Stomach (tissue), 9 donors: ENCODE results near the gene FYN. TPM values are rescaled to one million over a fixed set of nuclear protein-coding genes. Genes with fewer than 3 reads are reported as not detected.
A peak's percentile ranks its signal among the peaks of the same experiment; 100 is the strongest.

Experiments used
- DNase-seq, 2 donors: peaks; one replicate each; pipeline versions ENCODE4 v3.0.0 to v3.0.0-alpha.2; 2013 to 2019
- H3K27ac ChIP-seq, 5 donors: fragments of 200-600 bp in 4 of 5; sonication (generic) in 4 of 5; one replicate each; pipeline ENCODE4 v1.5.1; 2013 to 2019; ENCODE audit warnings: mild to moderate bottlenecking in 1 of 5, moderate library complexity in 1 of 5
- H3K27me3 ChIP-seq, 3 donors: fragments of 200-600 bp; sonication (generic); one replicate each; pipeline ENCODE4 v1.5.1; 2017 to 2019; ENCODE audit warnings: mixed run types in 1 of 3
- H3K36me3 ChIP-seq, 4 donors: fragments of 200-600 bp; sonication (generic); 1 replicate in 3 of 4; 2 replicates in 1 of 4; pipeline ENCODE4 v1.5.1; 2016 to 2019
- H3K4me1 ChIP-seq, 4 donors: fragments of 200-600 bp; sonication (generic); one replicate each; pipeline ENCODE4 v1.5.1; 2016 to 2019
- H3K4me3 ChIP-seq, 4 donors: fragments of 200-600 bp; sonication (generic) in 3 of 4; one replicate each; pipeline ENCODE4 v1.5.1; 2016 to 2019; ENCODE audit warnings: mild to moderate bottlenecking in 1 of 4
- H3K9me3 ChIP-seq, 4 donors: fragments of 200-600 bp; sonication (generic); one replicate each; pipeline ENCODE4 v1.5.1; 2016 to 2019
- EP300 ChIP-seq: sonication (generic); formaldehyde crosslinking; IDR thresholded peaks from one replicate; pipeline ENCODE4 v1.6.1; 2017; ENCODE audit warnings: antibody characterized with exemption
- POLR2A ChIP-seq, 4 donors: fragments of 450-650 bp; IDR thresholded peaks; one replicate each; pipeline ENCODE4 v1.6.1; 2016; ENCODE audit warnings: antibody characterized with exemption in 4 of 4, control low read depth in 2 of 4, mild to moderate bottlenecking in 1 of 4, moderate library complexity in 1 of 4
- POLR2AphosphoS5 ChIP-seq, 3 donors: sonication (generic); formaldehyde crosslinking; IDR thresholded peaks; one replicate each; pipeline ENCODE4 v1.6.1; 2016; ENCODE audit warnings: antibody characterized with exemption in 3 of 3
- WGBS, 5 donors: extraction: QIAGEN DNeasy Blood & Tissue Kit in 3 of 5; methylation state at CpG; one replicate each; pipeline versions ENCODE4 v1.1.5 to v1.1.7; 2013 to 2018; 5-methylcytosine and 5-hydroxymethylcytosine counted together
- intact Hi-C: fragments of 100-400 bp; cut with DNase I; formaldehyde crosslinking; loops from one replicate; pipeline ENCODE4 v1.15.1; 2023; ENCODE audit warnings: low total_unique reads
- polyA plus RNA-seq, 3 donors: library from polyadenylated mRNA; stranded (reverse); fragments of 200-250 nt; gene quantifications; one replicate each; pipeline ENCODE4 v1.2.3, GENCODE V29; 2013
- total RNA-seq, 5 donors: library from RNA; depleted of rRNA; stranded (reverse); fragments of >200 nt; gene quantifications; one replicate each; pipeline versions ENCODE4 v1.1.0 to v1.2.3, GENCODE V29; 2014 to 2016
- TF ChIP-seq, protein P1 (sequence below), 7 experiments: fragments of 450-650 bp in 4 of 7; fragments of 200-600 bp in 3 of 7; sonication (generic) in 3 of 7; IDR thresholded peaks; one replicate each; pipeline ENCODE4 v1.5.1; 2016 to 2019; ENCODE audit warnings: antibody characterized with exemption in 7 of 7, control low read depth in 2 of 7, mild to moderate bottlenecking in 1 of 7
- donor health status: healthy with polysubstance abuse.
- donor health status: Bipolar disorder and iron deficiency.
- donor health status: healthy.

Gene FYN
- total and polyA plus RNA-seq, 8 donors, result 8.4 to 146 (median 37.1) TPM

- peaks cover 0 to 11% (median 2%) of the 10 kb centered on the region in 4 donors for H3K9me3 ChIP-seq
- peak overlapping the region in 4 of 5 donors; percentile 48 to 72 (median 64) for H3K27ac ChIP-seq
- intact Hi-C loops, result no loop called here
- TF ChIP-seq POLR2AphosphoS5 (IDR thresholded peaks at IDR 0.05) (no peak), EP300 (no peak), POLR2A (IDR thresholded peaks at IDR 0.05) (no peak)
- TF ChIP-seq, protein P1, sequence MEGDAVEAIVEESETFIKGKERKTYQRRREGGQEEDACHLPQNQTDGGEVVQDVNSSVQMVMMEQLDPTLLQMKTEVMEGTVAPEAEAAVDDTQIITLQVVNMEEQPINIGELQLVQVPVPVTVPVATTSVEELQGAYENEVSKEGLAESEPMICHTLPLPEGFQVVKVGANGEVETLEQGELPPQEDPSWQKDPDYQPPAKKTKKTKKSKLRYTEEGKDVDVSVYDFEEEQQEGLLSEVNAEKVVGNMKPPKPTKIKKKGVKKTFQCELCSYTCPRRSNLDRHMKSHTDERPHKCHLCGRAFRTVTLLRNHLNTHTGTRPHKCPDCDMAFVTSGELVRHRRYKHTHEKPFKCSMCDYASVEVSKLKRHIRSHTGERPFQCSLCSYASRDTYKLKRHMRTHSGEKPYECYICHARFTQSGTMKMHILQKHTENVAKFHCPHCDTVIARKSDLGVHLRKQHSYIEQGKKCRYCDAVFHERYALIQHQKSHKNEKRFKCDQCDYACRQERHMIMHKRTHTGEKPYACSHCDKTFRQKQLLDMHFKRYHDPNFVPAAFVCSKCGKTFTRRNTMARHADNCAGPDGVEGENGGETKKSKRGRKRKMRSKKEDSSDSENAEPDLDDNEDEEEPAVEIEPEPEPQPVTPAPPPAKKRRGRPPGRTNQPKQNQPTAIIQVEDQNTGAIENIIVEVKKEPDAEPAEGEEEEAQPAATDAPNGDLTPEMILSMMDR (IDR thresholded peaks at IDR 0.05), result no peak
- 48 to 60% (median 54%) methylated on average over 8 of the region's 8 CpGs for WGBS, 5 donors
- no peaks in the 10 kb centered on the region for H3K36me3 ChIP-seq
- H3K4me1 ChIP-seq, result peaks cover 0 to 22% (median 17%) of the 10 kb centered on the region in 4 donors
- no peaks in the 10 kb centered on the region for H3K27me3 ChIP-seq
- peak overlapping the region in 3 of 4 donors; percentile 7 to 17 (median 14) for H3K4me3 ChIP-seq
- DNase-seq, result no peak
These were observed 246.8 kb downstream of the FYN start for GRCh38 chr6:111626441-111626840.

GRCh38 chr6:111625461-111626391 lies 247.5 kb downstream of the FYN start:
- peak in 1 of 3 donors; percentile 69 for TF ChIP-seq POLR2AphosphoS5 (IDR thresholded peaks at IDR 0.05)
- TF ChIP-seq, protein P1 (IDR thresholded peaks at IDR 0.05), result no peak
- peak overlapping the region in 3 of 4 donors; percentile 7 to 17 (median 14) for H3K4me3 ChIP-seq
- H3K9me3 ChIP-seq, result peaks cover 0 to 11% (median 2%) of the 10 kb centered on the region in 4 donors
- no peaks in the 10 kb centered on the region for H3K36me3 ChIP-seq
- peaks cover 0 to 20% (median 17%) of the 10 kb centered on the region in 4 donors for H3K4me1 ChIP-seq
- peak; percentile 50 to 77 for DNase-seq
- 42 to 54% (median 52%) methylated on average over 17 of the region's 17 CpGs for WGBS, 5 donors
- H3K27ac ChIP-seq, result peak overlapping the region in 4 of 5 donors; percentile 48 to 72 (median 64)
- intact Hi-C loops, result no loop called here
- no peaks in the 10 kb centered on the region for H3K27me3 ChIP-seq

- Histone ChIP-seq H3K27ac (peak overlapping the region in 3 of 5 donors; percentile 48 to 72 (median 68)), H3K36me3 (no peaks in the 10 kb centered on the region), H3K4me3 (no peak overlapping the region), H3K4me1 (peaks cover 0 to 22% (median 18%) of the 10 kb centered on the region in 4 donors), H3K27me3 (no peaks in the 10 kb centered on the region), H3K9me3 (peaks cover 0 to 11% (median 2%) of the 10 kb centered on the region in 4 donors)
- no peak for TF ChIP-seq POLR2A (IDR thresholded peaks at IDR 0.05)
- TF ChIP-seq, protein P1 (IDR thresholded peaks at IDR 0.05), result no peak
- TF ChIP-seq POLR2AphosphoS5 (IDR thresholded peaks at IDR 0.05), result no peak
- TF ChIP-seq EP300, result no peak
- no peak for DNase-seq
- intact Hi-C loops, result no loop called here
- 86 to 97% (median 90%) methylated on average over 3 of the region's 3 CpGs for whole genome bisulfite sequencing, 5 donors
These were observed 248.2 kb downstream of the FYN start for GRCh38 chr6:111625099-111625416.

DNA sequence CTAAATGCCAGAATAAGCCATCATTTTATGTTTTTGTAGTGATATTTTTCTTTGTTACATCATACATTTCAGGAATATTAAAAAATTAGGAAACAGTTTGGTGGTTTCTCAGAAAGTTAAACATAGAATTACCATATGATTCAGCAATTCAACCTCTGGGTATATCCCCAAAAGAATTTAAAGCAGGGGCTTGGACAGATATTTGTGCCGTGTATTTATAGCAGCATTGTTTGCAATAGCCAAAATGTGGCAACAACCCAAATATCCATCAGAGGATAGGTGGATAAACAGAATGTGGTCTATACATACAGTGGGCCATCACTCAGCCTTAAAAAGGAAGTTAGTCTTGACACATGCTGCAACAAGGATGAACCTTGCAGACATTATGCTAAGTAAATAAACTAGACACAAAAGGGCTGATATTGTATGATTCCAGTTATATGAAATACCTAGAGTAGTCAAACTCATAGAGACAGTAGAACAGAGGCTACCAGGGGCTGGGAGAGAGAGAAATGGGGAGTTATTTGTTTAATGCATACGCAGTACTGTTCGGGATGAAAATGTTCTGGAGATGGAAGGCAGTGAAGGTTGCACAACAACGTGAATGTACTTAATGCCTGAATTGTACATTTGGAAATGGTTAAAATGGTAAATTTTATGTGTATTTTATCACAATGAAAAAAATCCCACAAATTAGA lies 248.7 kb downstream of the FYN start:
- no peaks in the 10 kb centered on the region for H3K27me3 ChIP-seq
- intact Hi-C loops, result no loop called here
- peak overlapping the region in 1 of 5 donors; percentile 72 for H3K27ac ChIP-seq
- no peak for TF ChIP-seq POLR2AphosphoS5 (IDR thresholded peaks at IDR 0.05)
- no peak for TF ChIP-seq EP300
- TF ChIP-seq, protein P1 (IDR thresholded peaks at IDR 0.05), result no peak
- no peak for TF ChIP-seq POLR2A (IDR thresholded peaks at IDR 0.05)
- peaks cover 0 to 9% (median 2%) of the 10 kb centered on the region in 4 donors for H3K9me3 ChIP-seq
- peaks cover 0 to 24% (median 18%) of the 10 kb centered on the region in 4 donors for H3K4me1 ChIP-seq
- no peak overlapping the region for H3K4me3 ChIP-seq
- DNase-seq, result no peak
- H3K36me3 ChIP-seq, result no peaks in the 10 kb centered on the region
- 80 to 89% (median 81%) methylated on average over 4 of the region's 4 CpGs for WGBS, 5 donors
